Measurements from ENCODE around the gene EID2B.

EID2B gene

DNA sequence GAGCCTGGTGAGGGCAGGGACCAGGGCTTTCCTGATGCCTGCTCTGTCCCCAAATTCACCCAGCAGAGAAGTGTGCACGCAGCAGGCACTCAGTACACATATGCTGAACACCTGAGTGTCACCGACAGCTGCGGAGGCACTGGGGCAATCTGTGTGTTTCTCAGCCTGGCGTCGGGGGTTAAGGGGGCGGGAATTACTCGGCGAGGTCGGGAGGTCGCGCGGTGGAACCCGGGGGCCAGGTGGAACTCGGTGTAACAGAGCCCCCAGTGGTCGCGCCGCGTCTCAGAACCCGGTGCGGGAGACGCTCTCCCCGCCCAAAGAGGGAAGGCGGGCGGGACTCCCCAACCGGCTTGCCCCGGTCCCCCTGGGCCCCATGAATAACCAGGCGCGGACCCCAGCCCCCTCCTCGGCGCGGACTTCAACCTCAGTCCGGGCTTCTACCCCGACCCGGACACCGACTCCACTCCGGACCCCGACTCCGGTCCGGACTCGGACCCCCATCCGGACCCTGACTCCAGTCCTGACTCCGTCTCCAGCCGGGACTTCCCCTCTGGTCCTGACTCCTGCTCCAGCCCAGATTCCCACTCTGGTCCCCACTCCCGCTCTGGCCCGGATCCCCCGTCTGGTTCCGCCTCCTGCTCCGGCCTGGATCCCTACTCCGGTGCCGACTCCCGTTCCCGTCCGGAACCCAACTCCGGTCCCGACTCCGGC lies 17.7 kb downstream of the EID2B start, which contains the start of gene SELENOV:
Gene SELENOV, plus strand, starts transcription at position 300 of the 711 bp plus-strand sequence. Its CDS starts 74 bp downstream, at position 374.
- peaks cover 29% of the 10 kb centered on the region for H3K4me1 ChIP-seq (ENCODE audit: insufficient read depth, low read length, severe bottlenecking)
- no peaks in the 10 kb centered on the region for H3K36me3 ChIP-seq (ENCODE audit: insufficient read depth, low read length)
- no peaks in the 10 kb centered on the region for H4K20me1 ChIP-seq (ENCODE audit: insufficient read depth, low read length)
- H3K4me2 ChIP-seq (ENCODE audit: low read length): peak within 1 kb of the TSS; percentile 31; the same call in 1 of the 2 replicates
- no peaks in the 10 kb centered on the region for H3K79me2 ChIP-seq (ENCODE audit: insufficient read depth, low read length)
- peaks cover 12% of the 10 kb centered on the region for H3K27me3 ChIP-seq (ENCODE audit: insufficient read depth, low read length)
- no peaks in the 10 kb centered on the region for H3K9me2 ChIP-seq (ENCODE audit: low read depth, low read length)
- H2AFZ ChIP-seq (ENCODE audit: low read length): no peak within 1 kb of the TSS
- no peaks in the 10 kb centered on the region for H3F3A ChIP-seq (ENCODE audit: insufficient read depth, low read length)
- no peaks in the 10 kb centered on the region for H3K9me3 ChIP-seq (ENCODE audit: low read length)
- H3K4me3 ChIP-seq (ENCODE audit: low read depth, low read length, poor library complexity, severe bottlenecking): no peak within 1 kb of the TSS
- TF ChIP-seq CTCF (IDR thresholded peaks at IDR 0.05; ENCODE audit: low read length) (peak; percentile 29), EZH2 (IDR thresholded peaks at IDR 0.05; ENCODE audit: borderline replicate concordance, low read length) (no peak)
- no peak within 1 kb of the TSS for H3K27ac ChIP-seq (ENCODE audit: low read depth, low read length, poor library complexity, severe bottlenecking)
- no peak within 1 kb of the TSS for H3K9ac ChIP-seq (ENCODE audit: low read length)

DNA sequence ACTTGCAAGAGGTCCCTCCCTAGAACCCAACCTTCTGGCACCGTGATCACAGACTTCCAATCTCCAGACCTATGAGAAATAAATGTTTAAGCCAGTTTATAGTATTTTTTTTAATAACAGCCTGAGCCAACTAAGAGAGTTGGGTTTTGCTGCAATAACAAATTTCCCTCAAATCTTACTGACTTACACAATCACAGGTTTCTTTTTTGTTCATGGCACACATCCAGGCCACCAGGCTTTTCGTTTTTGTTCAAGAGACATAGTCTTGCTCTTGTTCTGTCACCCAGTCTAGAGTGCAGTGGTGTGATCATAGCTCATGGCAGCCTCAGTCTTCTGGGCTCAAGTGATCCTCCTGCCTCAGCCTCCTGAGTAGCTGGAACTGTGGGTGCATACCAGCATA lies 19.7 kb downstream of the EID2B start:
- no peak for TF ChIP-seq CTCF (IDR thresholded peaks at IDR 0.05; ENCODE audit: low read length)
- no peak for TF ChIP-seq EZH2 (IDR thresholded peaks at IDR 0.05; ENCODE audit: borderline replicate concordance, low read length)

GRCh38 chr19:39509233-39509632 lies 23.4 kb downstream of the EID2B start:
- no peaks in the 10 kb centered on the region for H3F3A ChIP-seq (ENCODE audit: insufficient read depth, low read length)
- no peaks in the 10 kb centered on the region for H4K20me1 ChIP-seq (ENCODE audit: insufficient read depth, low read length)
- H3K4me2 ChIP-seq (ENCODE audit: low read length): no peak overlapping the region
- H3K4me3 ChIP-seq (ENCODE audit: low read depth, low read length, poor library complexity, severe bottlenecking): no peak overlapping the region
- H3K36me3 ChIP-seq (ENCODE audit: insufficient read depth, low read length): no peaks in the 10 kb centered on the region
- no peaks in the 10 kb centered on the region for H3K9me2 ChIP-seq (ENCODE audit: low read depth, low read length)
- H3K9ac ChIP-seq (ENCODE audit: low read length): no peak overlapping the region
- H3K9me3 ChIP-seq (ENCODE audit: low read length): no peaks in the 10 kb centered on the region
- H3K79me2 ChIP-seq (ENCODE audit: insufficient read depth, low read length): no peaks in the 10 kb centered on the region
- H2AFZ ChIP-seq (ENCODE audit: low read length): no peak overlapping the region
- TF ChIP-seq EZH2 (IDR thresholded peaks at IDR 0.05; ENCODE audit: borderline replicate concordance, low read length) (no peak), CTCF (IDR thresholded peaks at IDR 0.05; ENCODE audit: low read length) (no peak)
- H3K27ac ChIP-seq (ENCODE audit: low read depth, low read length, poor library complexity, severe bottlenecking): no peak overlapping the region
- H3K27me3 ChIP-seq (ENCODE audit: insufficient read depth, low read length): no peaks in the 10 kb centered on the region; the same call in 1 of the 2 replicates
- peaks cover 10% of the 10 kb centered on the region for H3K4me1 ChIP-seq (ENCODE audit: insufficient read depth, low read length, severe bottlenecking)

More for the DNA sequence above, 19.7 kb downstream of the EID2B start:
- Histone ChIP-seq H3K9me2 (ENCODE audit: low read depth, low read length) (no peaks in the 10 kb centered on the region), H2AFZ (ENCODE audit: low read length) (no peak overlapping the region), H3F3A (ENCODE audit: insufficient read depth, low read length) (no peaks in the 10 kb centered on the region), H3K27ac (ENCODE audit: low read depth, low read length, poor library complexity, severe bottlenecking) (no peak overlapping the region), H3K4me1 (ENCODE audit: insufficient read depth, low read length, severe bottlenecking) (peaks cover 15% of the 10 kb centered on the region), H4K20me1 (ENCODE audit: insufficient read depth, low read length) (no peaks in the 10 kb centered on the region), H3K27me3 (ENCODE audit: insufficient read depth, low read length) (peaks cover 12% of the 10 kb centered on the region), H3K79me2 (ENCODE audit: insufficient read depth, low read length) (no peaks in the 10 kb centered on the region), H3K9ac (ENCODE audit: low read length) (no peak overlapping the region), H3K36me3 (ENCODE audit: insufficient read depth, low read length) (no peaks in the 10 kb centered on the region), H3K9me3 (ENCODE audit: low read length) (no peaks in the 10 kb centered on the region), H3K4me2 (ENCODE audit: low read length) (no peak overlapping the region), H3K4me3 (ENCODE audit: low read depth, low read length, poor library complexity, severe bottlenecking) (no peak overlapping the region)
